Measurements from ENCODE around the gene LZTR1. TPM values are rescaled to one million over a fixed set of nuclear protein-coding genes. Genes with fewer than 3 reads are reported as not detected.

The LZTR1 gene
- total and polyA plus RNA-seq, 2 donors (not counting 3 experiments of a cell fraction or from before 2014, with no cell fraction given) = 56.6 to 86.8 TPM

DNA sequence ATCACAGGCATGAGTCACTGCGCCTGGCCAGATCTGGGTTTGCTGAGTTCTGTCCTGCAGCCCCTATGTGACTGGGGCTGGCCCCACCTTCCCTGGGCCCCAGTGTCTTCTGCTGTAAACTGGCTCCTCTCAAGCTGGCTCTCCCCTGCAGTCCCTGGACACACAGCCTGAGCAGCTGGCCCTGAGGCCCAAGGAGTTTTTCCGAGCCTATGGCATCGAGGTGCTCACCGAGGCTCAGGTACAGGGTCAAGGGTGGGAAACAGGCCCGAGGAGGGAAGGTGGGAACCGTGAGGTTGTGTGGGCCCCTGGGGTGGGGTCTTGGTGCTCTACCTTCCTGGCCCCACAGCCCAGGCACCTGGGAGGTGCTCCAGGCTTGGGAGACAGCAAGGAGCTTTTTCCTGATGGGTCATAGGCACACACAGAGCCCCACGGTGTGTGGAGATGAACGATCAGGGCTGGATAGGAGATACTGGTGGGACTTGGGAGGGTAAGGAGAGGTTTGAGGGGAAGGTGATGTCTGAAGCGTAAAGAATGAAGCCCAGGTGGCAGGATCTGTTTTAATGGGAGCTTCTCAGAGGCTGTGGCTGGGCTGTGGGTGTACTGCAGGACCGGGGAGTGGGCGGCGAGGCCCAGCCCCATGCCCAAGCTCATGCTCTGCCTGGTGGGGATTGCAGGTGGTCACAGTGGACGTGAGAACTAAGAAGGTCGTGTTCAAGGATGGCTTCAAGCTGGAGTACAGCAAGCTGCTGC, 6.4 kb upstream of the LZTR1 start:
- Histone ChIP-seq H4K20me1 (replicated peaks; ENCODE audit: control insufficient read depth, extremely low read depth, insufficient read depth, low read length) (no peaks in the 10 kb centered on the region), H3K9me1 (replicated peaks; ENCODE audit: control insufficient read depth, extremely low read depth, insufficient read depth, low read length) (no peaks in the 10 kb centered on the region), H3K4me3 (replicated peaks in 1 of 3; ENCODE audit: insufficient read depth in 1 of 3, low read depth in 1 of 3, low read length in 3 of 3) (no peak overlapping the region), H3K36me3 (ENCODE audit: control insufficient read depth in 2 of 2, extremely low read depth in 1 of 2, insufficient read depth in 2 of 2, low read length in 2 of 2) (no peaks in the 10 kb centered on the region), H3K9ac (replicated peaks; ENCODE audit: extremely low read depth, insufficient read depth, low read length) (no peak overlapping the region), H3K4me1 (ENCODE audit: control insufficient read depth, extremely low read depth, insufficient read depth, low read length) (peaks cover 8% of the 10 kb centered on the region), H3K27me3 (ENCODE audit: control insufficient read depth in 2 of 2, insufficient read depth in 2 of 2, low read length in 2 of 2) (no peaks in the 10 kb centered on the region), H3K79me2 (ENCODE audit: control insufficient read depth, insufficient read depth, low read length) (no peaks in the 10 kb centered on the region), H2AFZ (ENCODE audit: low read depth, low read length) (no peak overlapping the region), H3K9me3 (replicated peaks; ENCODE audit: control insufficient read depth, insufficient read depth, low read length) (peaks cover 5% of the 10 kb centered on the region), H3K4me2 (ENCODE audit: insufficient read depth, low read length) (no peak overlapping the region), H3K27ac (ENCODE audit: insufficient read depth, low read depth, low read length) (no peak overlapping the region)
- CTCF ChIA-PET = interaction anchor here (0.6 to 1.3 kb wide), 5 partner anchors 14 to 122 kb away, joined by 3 to 5 read pairs (median 3); no protein-coding TSS in a partner anchor
- POLR2A ChIA-PET = no interaction called here
- TF ChIP-seq EZH2 (IDR thresholded peaks at IDR 0.05; ENCODE audit: borderline replicate concordance, low read depth, low read length, severe bottlenecking) (no peak), MYC (IDR thresholded peaks at IDR 0.05; ENCODE audit: low read depth, low read length) (no peak), POLR2A (IDR thresholded peaks at IDR 0.05; ENCODE audit: low read depth, low read length) (no peak), FOS (IDR thresholded peaks at IDR 0.05; ENCODE audit: borderline replicate concordance, insufficient read depth, low read length) (no peak), JUN (IDR thresholded peaks at IDR 0.05; ENCODE audit: borderline replicate concordance, insufficient read depth, insufficient read length, low read depth) (no peak), GATA2 (IDR thresholded peaks at IDR 0.05; ENCODE audit: insufficient read depth, insufficient read length, low read depth, low read length) (no peak), MAX (IDR thresholded peaks at IDR 0.05; ENCODE audit: insufficient read depth, insufficient read length) (no peak)
- TF ChIP-seq, protein P1, sequence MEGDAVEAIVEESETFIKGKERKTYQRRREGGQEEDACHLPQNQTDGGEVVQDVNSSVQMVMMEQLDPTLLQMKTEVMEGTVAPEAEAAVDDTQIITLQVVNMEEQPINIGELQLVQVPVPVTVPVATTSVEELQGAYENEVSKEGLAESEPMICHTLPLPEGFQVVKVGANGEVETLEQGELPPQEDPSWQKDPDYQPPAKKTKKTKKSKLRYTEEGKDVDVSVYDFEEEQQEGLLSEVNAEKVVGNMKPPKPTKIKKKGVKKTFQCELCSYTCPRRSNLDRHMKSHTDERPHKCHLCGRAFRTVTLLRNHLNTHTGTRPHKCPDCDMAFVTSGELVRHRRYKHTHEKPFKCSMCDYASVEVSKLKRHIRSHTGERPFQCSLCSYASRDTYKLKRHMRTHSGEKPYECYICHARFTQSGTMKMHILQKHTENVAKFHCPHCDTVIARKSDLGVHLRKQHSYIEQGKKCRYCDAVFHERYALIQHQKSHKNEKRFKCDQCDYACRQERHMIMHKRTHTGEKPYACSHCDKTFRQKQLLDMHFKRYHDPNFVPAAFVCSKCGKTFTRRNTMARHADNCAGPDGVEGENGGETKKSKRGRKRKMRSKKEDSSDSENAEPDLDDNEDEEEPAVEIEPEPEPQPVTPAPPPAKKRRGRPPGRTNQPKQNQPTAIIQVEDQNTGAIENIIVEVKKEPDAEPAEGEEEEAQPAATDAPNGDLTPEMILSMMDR (IDR thresholded peaks at IDR 0.05; ENCODE audit: extremely low read depth in 1 of 2, insufficient read depth in 1 of 2, low read depth in 1 of 2, low read length in 2 of 2) = no peak
- DNase-seq (ENCODE audit: low read depth, low spot score) (no peak), FAIRE-seq (no peak)
- intact Hi-C loops (cut with micrococcal nuclease) (no loop called here), dilution Hi-C loops (cut with MboI; ENCODE audit: extremely low pct_ligation_motif_present, low sequenced_read_pairs) (no loop called here)
- BruUV-seq (replicated peaks) = no TSS peak

Measured in endothelial cell of umbilical vein (primary cell).